Mucosa of descending colon (tissue), 3 donors: ENCODE results near the gene PLAC9. TPM values are rescaled to one million over a fixed set of nuclear protein-coding genes. Genes with fewer than 3 reads are reported as not detected.

Experiments used
- ATAC-seq: fragments of 200-7000 bp; cut with Tn5 transposase; one replicate; pipeline ENCODE4 v1.9.1; 2020; ENCODE audit warnings: mild to moderate bottlenecking, moderate library complexity
- DNase-seq, 3 donors: peaks; one replicate each; pipeline ENCODE4 v3.0.0-alpha.2; 2020
- H3K36me3 ChIP-seq: fragments of 200-600 bp; one replicate; pipeline ENCODE4 v1.8.0; 2021; ENCODE audit warnings: low read depth, mild to moderate bottlenecking
- H3K4me1 ChIP-seq: fragments of 200-600 bp; one replicate; pipeline ENCODE4 v1.8.0; 2021; ENCODE audit warnings: low read depth, mild to moderate bottlenecking
- H3K4me3 ChIP-seq: fragments of 200-600 bp; one replicate; pipeline ENCODE4 v1.8.0; 2021; ENCODE audit warnings: mild to moderate bottlenecking
- H3K9me3 ChIP-seq: fragments of 200-600 bp; one replicate; pipeline ENCODE4 v1.8.0; 2021; ENCODE audit warnings: mild to moderate bottlenecking
- intact Hi-C, 2 donors: fragments of 100-400 bp; cut with DNase I in 1 of 2; cut with micrococcal nuclease in 1 of 2; formaldehyde crosslinking; loops; one replicate each; pipeline versions ENCODE4 v1.11.0 to v1.11.1; 2022; cut with DNase I, micrococcal nuclease
- total RNA-seq, 3 donors: library from RNA; stranded (reverse); fragmentation: NEBNext Ultra II Directional in 2 of 3; extraction: Animal tissue kit (Norgen Biotek cat#: 25700) in 2 of 3; gene quantifications; one replicate each; pipeline versions ENCODE4 v1.2.1 to v1.2.4, GENCODE V29; 2021 to 2023
- TF ChIP-seq, protein P1 (sequence below): fragments of 200-600 bp; IDR thresholded peaks from one replicate; pipeline ENCODE4 v1.8.0; 2022; ENCODE audit warnings: antibody characterized with exemption, mild to moderate bottlenecking
- donor health status: DM: no; HTN: no; CAD: no; lungs with moderate emphysema.
- donor health status: DM: no; HTN: no; CAD: no.
- donor health status: DM: no; HTN: yes; CAD: no.

The PLAC9 gene
- total RNA-seq, 3 donors from 2014 or later = 3.2 to 15.1 (median 11.8) TPM

GRCh38 chr10:80182986-80183385 lies 50.5 kb downstream of the PLAC9 start:
- Histone ChIP-seq H3K4me1 (peaks cover 15% of the 10 kb centered on the region), H3K9me3 (no peaks in the 10 kb centered on the region), H3K4me3 (no peak overlapping the region), H3K36me3 (no peaks in the 10 kb centered on the region)
- ATAC-seq (no peak), DNase-seq (peak in 1 of 3 donors; percentile 16)
- TF ChIP-seq, protein P1, sequence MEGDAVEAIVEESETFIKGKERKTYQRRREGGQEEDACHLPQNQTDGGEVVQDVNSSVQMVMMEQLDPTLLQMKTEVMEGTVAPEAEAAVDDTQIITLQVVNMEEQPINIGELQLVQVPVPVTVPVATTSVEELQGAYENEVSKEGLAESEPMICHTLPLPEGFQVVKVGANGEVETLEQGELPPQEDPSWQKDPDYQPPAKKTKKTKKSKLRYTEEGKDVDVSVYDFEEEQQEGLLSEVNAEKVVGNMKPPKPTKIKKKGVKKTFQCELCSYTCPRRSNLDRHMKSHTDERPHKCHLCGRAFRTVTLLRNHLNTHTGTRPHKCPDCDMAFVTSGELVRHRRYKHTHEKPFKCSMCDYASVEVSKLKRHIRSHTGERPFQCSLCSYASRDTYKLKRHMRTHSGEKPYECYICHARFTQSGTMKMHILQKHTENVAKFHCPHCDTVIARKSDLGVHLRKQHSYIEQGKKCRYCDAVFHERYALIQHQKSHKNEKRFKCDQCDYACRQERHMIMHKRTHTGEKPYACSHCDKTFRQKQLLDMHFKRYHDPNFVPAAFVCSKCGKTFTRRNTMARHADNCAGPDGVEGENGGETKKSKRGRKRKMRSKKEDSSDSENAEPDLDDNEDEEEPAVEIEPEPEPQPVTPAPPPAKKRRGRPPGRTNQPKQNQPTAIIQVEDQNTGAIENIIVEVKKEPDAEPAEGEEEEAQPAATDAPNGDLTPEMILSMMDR = no peak
- intact Hi-C loops = no loop called here

DNA sequence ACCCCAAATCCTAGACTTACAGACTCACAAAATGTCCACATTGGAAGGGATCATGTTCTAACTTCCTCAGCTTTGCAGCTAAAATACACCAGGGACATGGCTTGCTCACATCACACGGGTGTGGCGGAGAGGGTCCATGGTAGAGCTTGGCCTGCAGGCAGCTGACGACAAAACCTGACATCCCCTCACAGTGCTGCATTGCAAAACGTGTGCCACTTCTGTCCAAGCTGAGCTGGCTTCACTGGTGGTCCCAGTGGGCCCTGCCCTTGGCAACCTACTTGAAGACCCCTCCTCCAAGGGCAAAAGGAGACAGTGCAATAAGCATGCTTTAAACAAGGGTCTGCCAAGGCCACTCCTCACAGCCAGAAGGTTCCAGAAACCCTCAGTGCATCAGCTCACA lies 50.9 kb downstream of the PLAC9 start:
- intact Hi-C loops = no loop called here
- ATAC-seq = no peak
- H3K4me1 ChIP-seq = peaks cover 20% of the 10 kb centered on the region

GRCh38 chr10:80184291-80184690 lies 51.8 kb downstream of the PLAC9 start:
- DNase-seq (no peak), ATAC-seq (no peak)
- Histone ChIP-seq H3K9me3 (no peaks in the 10 kb centered on the region), H3K36me3 (no peaks in the 10 kb centered on the region), H3K4me3 (no peak overlapping the region), H3K4me1 (peaks cover 28% of the 10 kb centered on the region)
- intact Hi-C loops = no loop called here
- TF ChIP-seq, protein P1 = no peak

More for the DNA sequence above, 50.9 kb downstream of the PLAC9 start:
- H3K4me3 ChIP-seq = no peak overlapping the region
- TF ChIP-seq, protein P1 = no peak
- no peaks in the 10 kb centered on the region for H3K36me3 ChIP-seq
- H3K9me3 ChIP-seq = no peaks in the 10 kb centered on the region
- no peak for DNase-seq

GRCh38 chr10:80185578-80186299 lies 53.2 kb downstream of the PLAC9 start:
- intact Hi-C loops = no loop called here
- Histone ChIP-seq H3K4me3 (no peak overlapping the region), H3K9me3 (no peaks in the 10 kb centered on the region), H3K36me3 (no peaks in the 10 kb centered on the region), H3K4me1 (peaks cover 40% of the 10 kb centered on the region)
- TF ChIP-seq, protein P1 = no peak
- DNase-seq (no peak), ATAC-seq (no peak)

DNA sequence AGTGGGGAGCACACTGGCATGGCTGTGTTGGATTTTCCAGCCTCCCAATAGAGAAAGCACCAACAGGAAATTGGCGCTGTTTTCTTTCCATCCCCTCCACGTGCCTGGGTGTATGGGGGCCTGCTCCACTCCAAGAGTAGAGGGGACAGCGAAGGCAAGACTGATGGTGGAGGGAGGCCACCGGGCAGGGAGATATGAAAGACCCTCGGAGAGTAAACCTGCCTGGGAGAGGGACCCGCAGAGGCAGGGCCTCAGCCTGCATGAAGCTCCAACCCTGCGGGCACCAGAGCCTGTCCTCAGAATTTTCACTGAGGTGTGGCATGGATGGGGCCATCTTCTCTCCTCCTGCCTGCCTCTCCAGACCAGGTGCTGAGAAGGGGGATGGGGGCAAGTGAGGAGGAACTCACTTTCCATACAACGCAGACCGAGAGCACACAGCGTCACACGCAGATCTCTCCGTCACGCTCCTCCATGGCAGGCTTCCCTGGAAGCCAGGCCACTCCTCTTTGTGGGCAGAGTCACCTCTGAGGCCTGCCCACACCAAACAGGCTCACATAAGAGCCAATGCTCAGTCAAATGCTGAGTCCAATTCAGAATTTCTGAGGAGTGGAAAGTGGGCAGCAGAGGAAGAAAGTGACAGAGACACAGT lies 54.0 kb downstream of the PLAC9 start:
- intact Hi-C loops = no loop called here
- ATAC-seq (no peak), DNase-seq (no peak)
- TF ChIP-seq, protein P1 = no peak
- Histone ChIP-seq H3K9me3 (no peaks in the 10 kb centered on the region), H3K36me3 (no peaks in the 10 kb centered on the region), H3K4me1 (peaks cover 47% of the 10 kb centered on the region), H3K4me3 (no peak overlapping the region)
